Measurements from ENCODE around the gene ADARB2. TPM values are rescaled to one million over a fixed set of nuclear protein-coding genes. Genes with fewer than 3 reads are reported as not detected.

ADARB2 gene
- polyA plus RNA-seq, 3 donors, result not detected

DNA sequence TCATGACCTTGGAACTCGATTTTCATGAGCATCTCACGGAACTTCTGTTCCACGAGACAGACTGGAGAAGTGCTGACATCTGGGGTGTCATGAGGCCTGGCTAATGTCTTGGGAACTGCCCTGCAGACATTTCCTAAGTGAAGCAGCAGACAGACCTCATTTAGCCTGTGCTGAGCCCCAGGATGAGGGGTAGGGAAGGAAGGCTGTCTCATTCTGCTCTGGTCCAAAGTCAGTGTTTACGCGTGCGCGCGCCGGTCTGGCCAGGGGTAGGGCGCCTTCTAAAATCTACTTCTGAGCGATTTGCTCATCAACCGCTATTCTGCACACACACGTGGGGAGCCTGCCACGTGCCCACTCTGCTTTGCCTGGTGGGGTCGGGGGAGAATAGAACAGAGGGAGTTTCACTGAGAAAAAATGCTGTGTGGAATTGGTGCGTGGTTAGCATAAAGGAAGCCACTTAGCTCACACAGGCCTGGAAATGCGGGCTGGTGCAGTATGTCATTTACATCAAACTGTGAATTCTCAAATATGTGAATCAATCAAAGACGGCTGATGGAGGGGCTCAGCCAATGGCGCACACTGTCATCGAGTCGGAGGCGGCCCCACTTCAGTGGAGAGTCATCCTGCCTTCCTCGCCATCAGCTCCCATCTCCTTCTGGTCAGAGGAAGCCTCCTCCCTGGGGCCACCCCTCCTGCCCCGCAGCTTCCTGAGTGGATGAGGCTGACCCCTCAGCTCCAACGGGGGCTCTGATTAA lies 335.1 kb downstream of the ADARB2 start:
- TF ChIP-seq, protein P1, sequence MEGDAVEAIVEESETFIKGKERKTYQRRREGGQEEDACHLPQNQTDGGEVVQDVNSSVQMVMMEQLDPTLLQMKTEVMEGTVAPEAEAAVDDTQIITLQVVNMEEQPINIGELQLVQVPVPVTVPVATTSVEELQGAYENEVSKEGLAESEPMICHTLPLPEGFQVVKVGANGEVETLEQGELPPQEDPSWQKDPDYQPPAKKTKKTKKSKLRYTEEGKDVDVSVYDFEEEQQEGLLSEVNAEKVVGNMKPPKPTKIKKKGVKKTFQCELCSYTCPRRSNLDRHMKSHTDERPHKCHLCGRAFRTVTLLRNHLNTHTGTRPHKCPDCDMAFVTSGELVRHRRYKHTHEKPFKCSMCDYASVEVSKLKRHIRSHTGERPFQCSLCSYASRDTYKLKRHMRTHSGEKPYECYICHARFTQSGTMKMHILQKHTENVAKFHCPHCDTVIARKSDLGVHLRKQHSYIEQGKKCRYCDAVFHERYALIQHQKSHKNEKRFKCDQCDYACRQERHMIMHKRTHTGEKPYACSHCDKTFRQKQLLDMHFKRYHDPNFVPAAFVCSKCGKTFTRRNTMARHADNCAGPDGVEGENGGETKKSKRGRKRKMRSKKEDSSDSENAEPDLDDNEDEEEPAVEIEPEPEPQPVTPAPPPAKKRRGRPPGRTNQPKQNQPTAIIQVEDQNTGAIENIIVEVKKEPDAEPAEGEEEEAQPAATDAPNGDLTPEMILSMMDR (IDR thresholded peaks at IDR 0.05), result no peak
- Histone ChIP-seq H3K4me2 (replicated peaks; ENCODE audit: extremely low read depth, low read length, poor library complexity, severe bottlenecking) (no peak overlapping the region), H4K20me1 (ENCODE audit: insufficient read depth, low read length) (no peaks in the 10 kb centered on the region), H3K9me3 (replicated peaks in 1 of 2; ENCODE audit: control insufficient read depth in 1 of 2, insufficient read depth in 1 of 2, low read length in 2 of 2) (no peaks in the 10 kb centered on the region), H3K36me3 (replicated peaks in 1 of 2; ENCODE audit: control insufficient read depth in 1 of 2, insufficient read depth in 2 of 2, low read length in 2 of 2) (no peaks in the 10 kb centered on the region), H3K27ac (ENCODE audit: low read depth in 1 of 2, low read length in 2 of 2) (no peak overlapping the region), H3K9ac (ENCODE audit: insufficient read depth, low read length, poor library complexity, severe bottlenecking) (no peak overlapping the region), H3K4me3 (replicated peaks in 1 of 3; ENCODE audit: low read depth in 2 of 3, low read length in 3 of 3) (no peak overlapping the region), H2AFZ (ENCODE audit: insufficient read depth, low read depth, low read length, poor library complexity, severe bottlenecking) (no peak overlapping the region), H3K79me2 (ENCODE audit: insufficient read depth, low read length) (no peaks in the 10 kb centered on the region), H3K4me1 (ENCODE audit: control insufficient read depth in 1 of 2, insufficient read depth in 2 of 2, low read length in 2 of 2) (no peaks in the 10 kb centered on the region), H3K27me3 (ENCODE audit: control insufficient read depth in 2 of 2, insufficient read depth in 2 of 2, low read length in 2 of 2) (no peaks in the 10 kb centered on the region)
- no peak for DNase-seq
- 92% methylated on average over 23 of the region's 25 CpGs for WGBS (ENCODE audit: insufficient coverage)
- intact Hi-C loops (cut with micrococcal nuclease), result no loop called here
- no peak overlapping the region for H3K4me3 Mint-ChIP-seq
- H3K36me3 Mint-ChIP-seq, result no peaks in the 10 kb centered on the region
- no peak overlapping the region for H3K27ac Mint-ChIP-seq
- peaks cover 0 to 3% (median 0%) of the 10 kb centered on the region in 7 donors for H3K9me3 Mint-ChIP-seq
- H3K27me3 Mint-ChIP-seq (ENCODE audit: low read depth in 3 of 3), result peaks cover 1 to 4% (median 1%) of the 10 kb centered on the region in 3 donors
- H3K4me1 Mint-ChIP-seq, result no peaks in the 10 kb centered on the region

DNA sequence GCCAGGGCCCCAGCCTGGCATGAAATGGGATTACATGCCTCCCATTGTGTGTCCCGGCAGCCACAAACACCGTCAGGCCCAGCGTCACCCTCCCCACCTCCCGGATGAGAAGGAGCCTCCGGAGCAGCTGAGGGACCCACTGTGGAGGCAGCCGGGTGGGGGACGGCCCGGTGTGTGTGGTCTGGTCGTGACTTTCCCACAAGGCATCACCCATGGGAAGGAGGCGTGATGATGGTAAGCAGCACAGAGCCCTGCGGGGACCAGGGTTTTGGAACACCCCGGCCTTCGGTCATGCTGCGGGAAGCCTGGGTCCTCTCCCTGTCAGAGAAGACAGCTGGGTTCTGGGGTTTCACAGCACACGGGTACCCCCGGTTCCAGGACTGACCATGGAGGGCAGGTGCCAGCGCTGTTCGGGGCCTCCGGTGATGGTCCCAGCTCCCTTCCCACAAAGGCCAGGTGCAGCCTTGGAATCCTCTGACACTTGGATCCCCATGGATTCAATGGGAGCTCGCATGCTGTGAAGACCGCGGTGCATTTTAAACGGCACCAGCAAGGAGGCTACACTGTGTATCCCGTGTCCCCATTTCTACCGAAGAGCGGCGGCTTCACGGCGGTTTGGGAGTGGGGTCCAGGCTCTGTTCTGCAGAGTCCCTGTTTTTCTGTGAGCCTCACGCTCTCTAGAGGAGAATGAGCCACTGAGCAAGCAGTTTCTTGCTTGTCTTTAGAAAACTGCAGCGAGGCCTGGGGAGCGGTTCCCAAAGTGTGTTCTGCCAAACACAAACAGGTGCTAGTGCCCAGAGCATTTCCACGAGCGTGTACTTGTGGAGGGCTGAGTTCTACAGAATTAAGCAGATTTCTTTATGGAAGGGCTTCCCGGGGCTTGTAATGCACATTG lies 336.0 kb downstream of the ADARB2 start:
- TF ChIP-seq, protein P1 (IDR thresholded peaks at IDR 0.05), result no peak
- DNase-seq, result no peak
- Histone ChIP-seq H3K9me3 (replicated peaks in 1 of 2; ENCODE audit: control insufficient read depth in 1 of 2, insufficient read depth in 1 of 2, low read length in 2 of 2) (no peaks in the 10 kb centered on the region), H3K27ac (ENCODE audit: low read depth in 1 of 2, low read length in 2 of 2) (no peak overlapping the region), H3K79me2 (ENCODE audit: insufficient read depth, low read length) (no peaks in the 10 kb centered on the region), H3K9ac (ENCODE audit: insufficient read depth, low read length, poor library complexity, severe bottlenecking) (no peak overlapping the region), H3K36me3 (replicated peaks in 1 of 2; ENCODE audit: control insufficient read depth in 1 of 2, insufficient read depth in 2 of 2, low read length in 2 of 2) (no peaks in the 10 kb centered on the region), H3K4me2 (replicated peaks; ENCODE audit: extremely low read depth, low read length, poor library complexity, severe bottlenecking) (no peak overlapping the region), H4K20me1 (ENCODE audit: insufficient read depth, low read length) (no peaks in the 10 kb centered on the region), H3K27me3 (ENCODE audit: control insufficient read depth in 2 of 2, insufficient read depth in 2 of 2, low read length in 2 of 2) (no peaks in the 10 kb centered on the region), H2AFZ (ENCODE audit: insufficient read depth, low read depth, low read length, poor library complexity, severe bottlenecking) (no peak overlapping the region), H3K4me1 (ENCODE audit: control insufficient read depth in 1 of 2, insufficient read depth in 2 of 2, low read length in 2 of 2) (no peaks in the 10 kb centered on the region), H3K4me3 (replicated peaks in 1 of 3; ENCODE audit: low read depth in 2 of 3, low read length in 3 of 3) (no peak overlapping the region)
- Mint-ChIP-seq H3K27ac (no peak overlapping the region), H3K36me3 (no peaks in the 10 kb centered on the region), H3K4me1 (no peaks in the 10 kb centered on the region), H3K27me3 (ENCODE audit: low read depth in 3 of 3) (peaks cover 1 to 4% (median 1%) of the 10 kb centered on the region in 3 donors), H3K4me3 (no peak overlapping the region), H3K9me3 (peaks cover 0 to 3% (median 0%) of the 10 kb centered on the region in 7 donors)
- intact Hi-C loops (cut with micrococcal nuclease), result no loop called here
- WGBS (ENCODE audit: insufficient coverage), result 94% methylated on average over 28 of the region's 35 CpGs
